ENCODE data around the gene RFX5.

The RFX5 gene

GRCh38 chr1:151326619-151327222 is 20.3 kb downstream of the RFX5 start:
- DNase-seq: peak in 2 of 10 donors; percentile 27 to 39
- intact Hi-C loops (cut with DNase I): loop anchor here (1.0 to 5.0 kb wide), 3 partner anchors 14 to 44 kb away; partner anchors contain the start of gene ZNF687

- DNase-seq: peak in 1 of 10 donors; percentile 1
- intact Hi-C loops (cut with DNase I): loop anchor here (2.0 to 5.0 kb wide), 2 partner anchors 13 to 44 kb away; partner anchors contain the start of gene ZNF687
Measured at GRCh38 chr1:151325646-151326429, 21.2 kb downstream of the RFX5 start.

- intact Hi-C loops (cut with DNase I): loop anchor here (5.0 kb wide), 1 partner anchor 43 kb away; the partner anchor contains the start of gene ZNF687
- DNase-seq: peak in 1 of 10 donors; percentile 65
Measured at GRCh38 chr1:151325231-151325630, 21.8 kb downstream of the RFX5 start.

GRCh38 chr1:151324390-151324930 is 22.6 kb downstream of the RFX5 start:
- intact Hi-C loops (cut with DNase I): no loop called here
- peak in 1 of 10 donors; percentile 27 for DNase-seq

GRCh38 chr1:151318975-151319374 is 28.1 kb downstream of the RFX5 start:
- no peak for DNase-seq
- intact Hi-C loops (cut with DNase I): no loop called here

- intact Hi-C loops (cut with DNase I): no loop called here
- DNase-seq: no peak
Measured at GRCh38 chr1:151315565-151316235, 31.4 kb downstream of the RFX5 start.

- intact Hi-C loops (cut with DNase I): no loop called here
- peak; percentile 74 to 98 (median 90) for DNase-seq
Measured at GRCh38 chr1:151314137-151314875, 32.7 kb downstream of the RFX5 start.

GRCh38 chr1:151313501-151313900 is 33.6 kb downstream of the RFX5 start:
- DNase-seq: peak in 1 of 10 donors; percentile 20
- intact Hi-C loops (cut with DNase I): loop anchor here (2.0 kb wide), 1 partner anchor 13 kb away; the partner anchor contains the start of gene PI4KB

- DNase-seq: no peak
- intact Hi-C loops (cut with DNase I): loop anchor here (2.0 kb wide), 1 partner anchor 14 kb away; the partner anchor contains the start of gene PI4KB
Measured at GRCh38 chr1:151312826-151313225, 34.2 kb downstream of the RFX5 start.

GRCh38 chr1:151312411-151312810 is 34.6 kb downstream of the RFX5 start:
- DNase-seq: peak in 1 of 10 donors; percentile 14
- intact Hi-C loops (cut with DNase I): loop anchor here (2.0 kb wide), 1 partner anchor 14 kb away; the partner anchor contains the start of gene PI4KB

GRCh38 chr1:151311589-151312331 is 35.3 kb downstream of the RFX5 start:
- intact Hi-C loops (cut with DNase I): loop anchor here (2.0 kb wide), 1 partner anchor 15 kb away; the partner anchor contains the start of gene PI4KB
- peak in 6 of 10 donors; percentile 36 to 92 (median 58) for DNase-seq

- intact Hi-C loops (cut with DNase I): no loop called here
- peak in 1 of 10 donors; percentile 8 for DNase-seq
Measured at GRCh38 chr1:151311011-151311410, 36.0 kb downstream of the RFX5 start.

- intact Hi-C loops (cut with DNase I): no loop called here
- peak in 1 of 10 donors; percentile 49 for DNase-seq
Measured at GRCh38 chr1:151309811-151310323, 37.2 kb downstream of the RFX5 start.

- intact Hi-C loops (cut with DNase I): loop anchor here (1.0 kb wide), 1 partner anchor 32 kb away; the partner anchor contains the start of gene PI4KB
- DNase-seq: peak in 2 of 10 donors; percentile 26 to 47
Measured at GRCh38 chr1:151294742-151295462, 52.1 kb downstream of the RFX5 start.

GRCh38 chr1:151293093-151293492 is 54.0 kb downstream of the RFX5 start:
- intact Hi-C loops (cut with DNase I): no loop called here
- peak in 1 of 10 donors; percentile 59 for DNase-seq

- DNase-seq: peak in 1 of 10 donors; percentile 65
- intact Hi-C loops (cut with DNase I): no loop called here
Measured at GRCh38 chr1:151292207-151293030, 54.6 kb downstream of the RFX5 start.

GRCh38 chr1:151290709-151291303 is 56.2 kb downstream of the RFX5 start:
- DNase-seq: peak in 1 of 10 donors; percentile 73
- intact Hi-C loops (cut with DNase I): no loop called here
